Stomach (tissue), 9 donors: ENCODE data around the gene QRFP. TPM values are rescaled to one million over a fixed set of nuclear protein-coding genes. Genes with fewer than 3 reads are reported as not detected.

Source experiments
- DNase-seq, 2 donors: peaks; one replicate each; pipeline versions ENCODE4 v3.0.0 to v3.0.0-alpha.2; 2013 to 2019
- H3K27ac ChIP-seq, 5 donors: fragments of 200-600 bp in 4 of 5; sonication (generic) in 4 of 5; one replicate each; pipeline ENCODE4 v1.5.1; 2013 to 2019; ENCODE audit warnings: mild to moderate bottlenecking in 1 of 5, moderate library complexity in 1 of 5
- H3K27me3 ChIP-seq, 3 donors: fragments of 200-600 bp; sonication (generic); one replicate each; pipeline ENCODE4 v1.5.1; 2017 to 2019; ENCODE audit warnings: mixed run types in 1 of 3
- H3K36me3 ChIP-seq, 4 donors: fragments of 200-600 bp; sonication (generic); 1 replicate in 3 of 4; 2 replicates in 1 of 4; pipeline ENCODE4 v1.5.1; 2016 to 2019
- H3K4me1 ChIP-seq, 4 donors: fragments of 200-600 bp; sonication (generic); one replicate each; pipeline ENCODE4 v1.5.1; 2016 to 2019
- H3K4me3 ChIP-seq, 4 donors: fragments of 200-600 bp; sonication (generic) in 3 of 4; one replicate each; pipeline ENCODE4 v1.5.1; 2016 to 2019; ENCODE audit warnings: mild to moderate bottlenecking in 1 of 4
- H3K9me3 ChIP-seq, 4 donors: fragments of 200-600 bp; sonication (generic); one replicate each; pipeline ENCODE4 v1.5.1; 2016 to 2019
- EP300 ChIP-seq: sonication (generic); formaldehyde crosslinking; IDR thresholded peaks from one replicate; pipeline ENCODE4 v1.6.1; 2017; ENCODE audit warnings: antibody characterized with exemption
- POLR2A ChIP-seq, 4 donors: fragments of 450-650 bp; IDR thresholded peaks; one replicate each; pipeline ENCODE4 v1.6.1; 2016; ENCODE audit warnings: antibody characterized with exemption in 4 of 4, control low read depth in 2 of 4, mild to moderate bottlenecking in 1 of 4, moderate library complexity in 1 of 4
- POLR2AphosphoS5 ChIP-seq, 3 donors: sonication (generic); formaldehyde crosslinking; IDR thresholded peaks; one replicate each; pipeline ENCODE4 v1.6.1; 2016; ENCODE audit warnings: antibody characterized with exemption in 3 of 3
- WGBS, 5 donors: extraction: QIAGEN DNeasy Blood & Tissue Kit in 3 of 5; methylation state at CpG; one replicate each; pipeline versions ENCODE4 v1.1.5 to v1.1.7; 2013 to 2018; 5-methylcytosine and 5-hydroxymethylcytosine counted together
- intact Hi-C: fragments of 100-400 bp; cut with DNase I; formaldehyde crosslinking; loops from one replicate; pipeline ENCODE4 v1.15.1; 2023; ENCODE audit warnings: low total_unique reads
- polyA plus RNA-seq, 3 donors: library from polyadenylated mRNA; stranded (reverse); fragments of 200-250 nt; gene quantifications; one replicate each; pipeline ENCODE4 v1.2.3, GENCODE V29; 2013
- total RNA-seq, 5 donors: library from RNA; depleted of rRNA; stranded (reverse); fragments of >200 nt; gene quantifications; one replicate each; pipeline versions ENCODE4 v1.1.0 to v1.2.3, GENCODE V29; 2014 to 2016
- TF ChIP-seq, protein P1 (sequence below), 7 experiments: fragments of 450-650 bp in 4 of 7; fragments of 200-600 bp in 3 of 7; sonication (generic) in 3 of 7; IDR thresholded peaks; one replicate each; pipeline ENCODE4 v1.5.1; 2016 to 2019; ENCODE audit warnings: antibody characterized with exemption in 7 of 7, control low read depth in 2 of 7, mild to moderate bottlenecking in 1 of 7
- donor health status: healthy with polysubstance abuse.
- donor health status: Bipolar disorder and iron deficiency.
- donor health status: healthy.

QRFP gene
- total and polyA plus RNA-seq, 8 donors: not detected

GRCh38 chr9:130902204-130903185, 5.9 kb upstream of the QRFP start:
- H3K4me3 ChIP-seq: no peak overlapping the region
- no peaks in the 10 kb centered on the region for H3K36me3 ChIP-seq
- H3K27ac ChIP-seq: no peak overlapping the region
- no peaks in the 10 kb centered on the region for H3K9me3 ChIP-seq
- intact Hi-C loops: no loop called here
- H3K4me1 ChIP-seq: peaks cover 0 to 15% (median 4%) of the 10 kb centered on the region in 4 donors
- WGBS, 5 donors: 73 to 82% (median 79%) methylated on average over 17 to 27 of the region's 27 CpGs
- TF ChIP-seq POLR2A (IDR thresholded peaks at IDR 0.05): no peak
- TF ChIP-seq, protein P1, sequence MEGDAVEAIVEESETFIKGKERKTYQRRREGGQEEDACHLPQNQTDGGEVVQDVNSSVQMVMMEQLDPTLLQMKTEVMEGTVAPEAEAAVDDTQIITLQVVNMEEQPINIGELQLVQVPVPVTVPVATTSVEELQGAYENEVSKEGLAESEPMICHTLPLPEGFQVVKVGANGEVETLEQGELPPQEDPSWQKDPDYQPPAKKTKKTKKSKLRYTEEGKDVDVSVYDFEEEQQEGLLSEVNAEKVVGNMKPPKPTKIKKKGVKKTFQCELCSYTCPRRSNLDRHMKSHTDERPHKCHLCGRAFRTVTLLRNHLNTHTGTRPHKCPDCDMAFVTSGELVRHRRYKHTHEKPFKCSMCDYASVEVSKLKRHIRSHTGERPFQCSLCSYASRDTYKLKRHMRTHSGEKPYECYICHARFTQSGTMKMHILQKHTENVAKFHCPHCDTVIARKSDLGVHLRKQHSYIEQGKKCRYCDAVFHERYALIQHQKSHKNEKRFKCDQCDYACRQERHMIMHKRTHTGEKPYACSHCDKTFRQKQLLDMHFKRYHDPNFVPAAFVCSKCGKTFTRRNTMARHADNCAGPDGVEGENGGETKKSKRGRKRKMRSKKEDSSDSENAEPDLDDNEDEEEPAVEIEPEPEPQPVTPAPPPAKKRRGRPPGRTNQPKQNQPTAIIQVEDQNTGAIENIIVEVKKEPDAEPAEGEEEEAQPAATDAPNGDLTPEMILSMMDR (IDR thresholded peaks at IDR 0.05): no peak
- TF ChIP-seq EP300: no peak
- TF ChIP-seq POLR2AphosphoS5 (IDR thresholded peaks at IDR 0.05): no peak
- no peak for DNase-seq
- H3K27me3 ChIP-seq: peaks cover 0 to 84% (median 45%) of the 10 kb centered on the region in 3 donors

- Histone ChIP-seq H3K4me3 (no peak overlapping the region), H3K27me3 (peaks cover 0 to 89% (median 48%) of the 10 kb centered on the region in 3 donors), H3K36me3 (no peaks in the 10 kb centered on the region), H3K9me3 (no peaks in the 10 kb centered on the region), H3K4me1 (peaks cover 0 to 16% (median 4%) of the 10 kb centered on the region in 4 donors), H3K27ac (no peak overlapping the region)
- DNase-seq: no peak
- 65 to 77% (median 68%) methylated on average over 6 to 17 of the region's 17 CpGs for WGBS, 5 donors
- TF ChIP-seq POLR2AphosphoS5 (IDR thresholded peaks at IDR 0.05): no peak
- no peak for TF ChIP-seq EP300
- TF ChIP-seq, protein P1 (IDR thresholded peaks at IDR 0.05): no peak
- TF ChIP-seq POLR2A (IDR thresholded peaks at IDR 0.05): no peak
- intact Hi-C loops: no loop called here
These were observed 5.0 kb upstream of the QRFP start for GRCh38 chr9:130901498-130902203.

DNA sequence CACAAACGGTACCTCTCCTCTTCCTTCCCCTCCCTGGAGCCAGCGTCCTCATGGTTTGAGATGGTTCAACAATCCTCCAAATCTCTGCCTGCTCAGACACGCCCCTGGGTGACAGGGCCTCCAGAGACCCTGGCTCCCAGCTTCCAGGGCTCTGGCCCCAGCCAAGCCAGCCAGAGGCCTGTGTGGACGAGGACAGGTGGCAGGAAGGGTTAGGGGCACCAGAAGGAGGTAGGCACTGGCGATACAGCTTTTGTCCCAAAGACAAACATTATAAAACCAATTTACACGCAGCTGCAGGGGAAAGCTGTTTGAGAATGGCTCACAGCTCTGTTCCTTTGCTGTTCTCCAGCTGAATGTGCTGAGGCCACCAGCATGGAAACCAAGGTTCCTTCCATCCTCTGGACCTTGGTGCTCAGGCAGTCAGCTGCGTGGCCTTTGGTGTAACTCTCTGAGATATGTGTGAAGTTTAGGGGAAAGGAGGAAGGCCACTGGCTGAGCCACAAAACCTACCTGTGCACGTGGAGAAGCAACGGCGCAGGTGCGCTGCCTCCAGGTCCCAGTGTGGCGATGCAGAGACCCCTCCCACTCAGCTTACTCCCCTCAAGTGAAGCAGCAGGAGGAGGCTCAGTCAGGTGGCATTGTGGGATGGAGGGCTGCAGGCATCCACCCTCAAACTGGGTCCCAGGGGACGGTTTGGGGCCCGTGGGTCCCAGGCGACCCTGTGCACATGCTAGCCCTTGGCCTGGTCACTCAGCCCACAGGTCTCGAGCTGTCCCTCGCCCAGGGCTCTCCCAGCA, 4.3 kb upstream of the QRFP start:
- intact Hi-C loops: no loop called here

More for the DNA sequence above, 4.3 kb upstream of the QRFP start:
- TF ChIP-seq EP300: no peak
- TF ChIP-seq POLR2AphosphoS5 (IDR thresholded peaks at IDR 0.05): no peak
- no peak for TF ChIP-seq POLR2A (IDR thresholded peaks at IDR 0.05)
- TF ChIP-seq, protein P1 (IDR thresholded peaks at IDR 0.05): no peak
- Histone ChIP-seq H3K27ac (no peak overlapping the region), H3K4me3 (no peak overlapping the region), H3K9me3 (no peaks in the 10 kb centered on the region), H3K36me3 (no peaks in the 10 kb centered on the region), H3K4me1 (peaks cover 0 to 24% (median 5%) of the 10 kb centered on the region in 4 donors), H3K27me3 (peaks cover 0 to 83% (median 48%) of the 10 kb centered on the region in 3 donors)
- 61 to 69% (median 63%) methylated on average over 11 to 17 of the region's 17 CpGs for WGBS, 5 donors
- DNase-seq: no peak
